GM12891 (cell line): ENCODE measurements around the gene APMAP.

Experiments
- PAX5 ChIP-seq: IDR thresholded peaks from 2 replicates; pipeline ENCODE4 v1.6.1; 2011; ENCODE audit warnings: low read length, moderate library complexity, mild to moderate bottlenecking; ENCODE audit not compliant: insufficient read depth, severe bottlenecking
- POLR2A ChIP-seq: IDR thresholded peaks from 2 replicates; pipeline ENCODE4 v1.6.1; 2011; ENCODE audit warnings: low read depth, low read length, control low read depth
- POLR2AphosphoS5 ChIP-seq: IDR thresholded peaks from 2 replicates; pipeline ENCODE4 v1.6.1; 2011; ENCODE audit warnings: low read depth, low read length, control low read depth
- POU2F2 ChIP-seq: IDR thresholded peaks from 2 replicates; pipeline ENCODE4 v1.6.1; 2011; ENCODE audit warnings: low read depth, mild to moderate bottlenecking, control low read depth, low read length, moderate library complexity
- SPI1 ChIP-seq: IDR thresholded peaks from 2 replicates; pipeline ENCODE4 v1.6.1; 2011; ENCODE audit warnings: low read depth, low read length, control low read depth
- TAF1 ChIP-seq: IDR thresholded peaks from 2 replicates; pipeline ENCODE4 v1.6.1; 2011; ENCODE audit warnings: low read depth, low read length, control low read depth

DNA sequence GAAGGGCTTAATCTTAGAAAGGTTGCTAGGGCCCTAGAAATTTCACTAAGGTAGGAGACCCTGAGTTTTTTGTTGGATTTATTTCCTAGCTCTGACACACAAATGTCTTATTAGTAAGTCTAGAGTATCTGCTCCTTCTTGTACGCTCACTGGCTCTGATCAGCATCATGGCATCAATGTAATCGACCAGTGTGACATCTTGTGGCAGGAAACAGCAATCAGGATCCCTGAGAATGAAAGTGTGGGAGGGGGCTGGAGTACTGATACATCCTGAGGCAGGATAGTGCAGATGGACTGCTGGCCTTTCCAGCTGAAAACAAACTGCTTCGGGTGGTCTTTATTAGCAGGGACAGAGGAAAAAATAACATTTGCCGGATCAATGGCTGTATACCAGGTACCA, 53.5 kb downstream of the APMAP start:
- TF ChIP-seq POLR2A = no peak
- no peak for TF ChIP-seq POLR2AphosphoS5
- TF ChIP-seq TAF1 = no peak
- TF ChIP-seq PAX5 = no peak
- no peak for TF ChIP-seq POU2F2
- no peak for TF ChIP-seq SPI1
